Neural crest cell (in vitro differentiated cells): ENCODE results near the gene LUZP2. TPM values are rescaled to one million over a fixed set of nuclear protein-coding genes. Genes with fewer than 3 reads are reported as not detected.
A peak's percentile ranks its signal among the peaks of the same experiment; 100 is the strongest.

Experiments
- DNase-seq: peaks from one replicate; pipeline ENCODE4 v3.0.0; 2021; ENCODE audit warnings: low read depth, mixed read lengths, low spot score
- H3K27ac Mint-ChIP-seq: one replicate; pipeline ENCODE4 v1.8.0; 2021; ENCODE audit warnings: mild to moderate bottlenecking, mixed read lengths; ENCODE audit not compliant: unreplicated experiment
- H3K27me3 Mint-ChIP-seq: 2 replicates; pipeline ENCODE4 v1.8.0; 2021; ENCODE audit warnings: low read depth, mild to moderate bottlenecking, mixed read lengths
- H3K36me3 Mint-ChIP-seq: 2 replicates; pipeline ENCODE4 v1.8.0; 2021; ENCODE audit warnings: low read depth, mild to moderate bottlenecking, mixed read lengths
- H3K4me1 Mint-ChIP-seq: 2 replicates; pipeline ENCODE4 v1.8.0; 2021; ENCODE audit warnings: mixed read lengths
- H3K4me3 Mint-ChIP-seq: one replicate; pipeline ENCODE4 v1.8.0; 2021; ENCODE audit warnings: mild to moderate bottlenecking, mixed read lengths
- H3K9me3 Mint-ChIP-seq: 2 replicates; pipeline ENCODE4 v1.8.0; 2021; ENCODE audit warnings: mixed read lengths
- total RNA-seq: library from RNA; stranded (reverse); gene quantifications from 2 replicates; pipeline ENCODE4 v1.2.1, GENCODE V29; 2021
- TF ChIP-seq, protein P1 (sequence below): fragments of 200-600 bp; sonication (generic); conservative IDR thresholded peaks from 2 replicates; pipeline ENCODE4 v1.5.0; 2021; ENCODE audit warnings: antibody characterized with exemption, mild to moderate bottlenecking

LUZP2 gene
- total RNA-seq, 1 donor from 2014 or later: 0.28 TPM

GRCh38 chr11:24828938-24829605 is 332.2 kb downstream of the LUZP2 start:
- Mint-ChIP-seq H3K27ac (peak overlapping the region; percentile 61), H3K36me3 (no peaks in the 10 kb centered on the region), H3K4me1 (no peaks in the 10 kb centered on the region), H3K9me3 (no peaks in the 10 kb centered on the region), H3K4me3 (no peak overlapping the region), H3K27me3 (no peaks in the 10 kb centered on the region)
- no peak for DNase-seq
- TF ChIP-seq, protein P1, sequence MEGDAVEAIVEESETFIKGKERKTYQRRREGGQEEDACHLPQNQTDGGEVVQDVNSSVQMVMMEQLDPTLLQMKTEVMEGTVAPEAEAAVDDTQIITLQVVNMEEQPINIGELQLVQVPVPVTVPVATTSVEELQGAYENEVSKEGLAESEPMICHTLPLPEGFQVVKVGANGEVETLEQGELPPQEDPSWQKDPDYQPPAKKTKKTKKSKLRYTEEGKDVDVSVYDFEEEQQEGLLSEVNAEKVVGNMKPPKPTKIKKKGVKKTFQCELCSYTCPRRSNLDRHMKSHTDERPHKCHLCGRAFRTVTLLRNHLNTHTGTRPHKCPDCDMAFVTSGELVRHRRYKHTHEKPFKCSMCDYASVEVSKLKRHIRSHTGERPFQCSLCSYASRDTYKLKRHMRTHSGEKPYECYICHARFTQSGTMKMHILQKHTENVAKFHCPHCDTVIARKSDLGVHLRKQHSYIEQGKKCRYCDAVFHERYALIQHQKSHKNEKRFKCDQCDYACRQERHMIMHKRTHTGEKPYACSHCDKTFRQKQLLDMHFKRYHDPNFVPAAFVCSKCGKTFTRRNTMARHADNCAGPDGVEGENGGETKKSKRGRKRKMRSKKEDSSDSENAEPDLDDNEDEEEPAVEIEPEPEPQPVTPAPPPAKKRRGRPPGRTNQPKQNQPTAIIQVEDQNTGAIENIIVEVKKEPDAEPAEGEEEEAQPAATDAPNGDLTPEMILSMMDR: no peak

DNA sequence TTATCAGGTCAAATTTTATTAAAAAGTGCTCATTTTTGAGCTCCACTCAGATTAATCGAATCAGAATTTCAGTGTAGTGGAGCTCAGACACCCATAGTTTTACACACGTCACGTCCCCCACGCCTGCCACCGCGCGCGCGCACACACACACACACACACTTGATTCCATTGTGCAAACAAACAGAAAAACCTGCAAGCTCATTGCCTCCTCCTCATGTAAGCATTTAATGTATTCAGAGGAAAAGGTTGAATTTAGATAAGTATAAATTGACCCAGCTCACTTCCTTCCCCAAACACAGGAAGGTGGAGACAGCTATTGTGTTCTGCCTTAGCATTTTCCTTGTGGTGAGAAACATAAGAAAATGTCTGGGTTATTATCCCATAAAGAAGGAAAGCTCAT is 336.7 kb downstream of the LUZP2 start:
- no peak for DNase-seq
- Mint-ChIP-seq H3K36me3 (no peaks in the 10 kb centered on the region), H3K9me3 (no peaks in the 10 kb centered on the region), H3K27ac (no peak overlapping the region), H3K27me3 (no peaks in the 10 kb centered on the region), H3K4me3 (no peak overlapping the region), H3K4me1 (no peaks in the 10 kb centered on the region)
- TF ChIP-seq, protein P1: no peak

GRCh38 chr11:24837112-24837511 is 340.3 kb downstream of the LUZP2 start:
- Mint-ChIP-seq H3K4me1 (no peaks in the 10 kb centered on the region), H3K9me3 (no peaks in the 10 kb centered on the region), H3K27me3 (no peaks in the 10 kb centered on the region), H3K4me3 (no peak overlapping the region), H3K27ac (no peak overlapping the region), H3K36me3 (no peaks in the 10 kb centered on the region)
- DNase-seq: no peak
- TF ChIP-seq, protein P1: no peak

DNA sequence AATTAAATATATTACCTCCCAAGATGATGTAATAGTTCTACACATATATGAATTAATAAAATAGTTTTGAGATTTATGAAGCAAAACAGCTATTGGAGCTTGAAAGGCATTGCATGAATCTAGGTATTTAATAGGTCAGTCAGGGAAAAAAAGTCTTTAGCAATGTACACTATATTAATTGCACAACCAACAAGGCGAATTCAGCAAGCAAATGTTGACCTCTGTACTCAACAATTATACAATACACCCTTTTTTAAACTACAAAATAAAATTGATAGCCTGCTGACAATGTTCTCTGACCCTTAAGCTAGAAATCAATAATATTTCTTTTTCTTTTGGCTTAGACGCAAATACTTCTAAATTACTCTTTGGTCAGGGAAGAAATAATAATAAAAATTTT is 345.5 kb downstream of the LUZP2 start:
- TF ChIP-seq, protein P1: no peak
- H3K4me3 Mint-ChIP-seq: no peak overlapping the region
- H3K36me3 Mint-ChIP-seq: no peaks in the 10 kb centered on the region
- no peak for DNase-seq
- peaks cover 12% of the 10 kb centered on the region for H3K9me3 Mint-ChIP-seq
- H3K4me1 Mint-ChIP-seq: no peaks in the 10 kb centered on the region
- H3K27ac Mint-ChIP-seq: no peak overlapping the region
- H3K27me3 Mint-ChIP-seq: no peaks in the 10 kb centered on the region

DNA sequence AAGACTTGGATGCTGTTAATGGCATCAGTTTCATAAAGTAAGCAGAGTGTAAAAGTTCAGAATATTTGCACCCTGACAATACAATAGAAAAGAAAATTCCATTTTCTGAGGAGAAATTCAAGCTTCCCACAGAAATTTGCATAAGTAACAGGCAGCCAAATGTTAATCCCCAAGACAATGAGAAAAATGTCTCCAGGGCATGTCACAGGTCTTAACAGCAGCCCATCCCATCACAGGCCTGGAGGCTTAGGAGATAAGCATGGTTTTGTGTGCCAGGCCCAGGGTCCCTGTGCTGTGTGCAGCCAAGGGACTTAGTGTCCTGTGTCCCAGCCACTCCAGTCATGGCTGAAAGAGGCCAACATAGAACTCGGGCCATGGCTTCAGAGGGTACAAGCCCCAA is 347.6 kb downstream of the LUZP2 start:
- H3K4me3 Mint-ChIP-seq: no peak overlapping the region
- no peak overlapping the region for H3K27ac Mint-ChIP-seq
- TF ChIP-seq, protein P1: no peak
- H3K36me3 Mint-ChIP-seq: no peaks in the 10 kb centered on the region
- no peak for DNase-seq
- H3K9me3 Mint-ChIP-seq: peaks cover 12% of the 10 kb centered on the region
- H3K27me3 Mint-ChIP-seq: no peaks in the 10 kb centered on the region
- no peaks in the 10 kb centered on the region for H3K4me1 Mint-ChIP-seq
